Fibroblast of lung (primary cell): ENCODE measurements around the gene NRXN2.

Experiments used
- CTCF ChIP-seq, 2 donors: IDR thresholded peaks in 1 of 2; conservative IDR thresholded peaks in 1 of 2; 1 replicate in 1 of 2; 2 replicates in 1 of 2; pipeline ENCODE4 v1.5.1; 2011 to 2012; ENCODE audit warnings: low read length in 2 of 2, control low read depth in 1 of 2, inconsistent platforms in 1 of 2, low read depth in 1 of 2, mild to moderate bottlenecking in 1 of 2
- EZH2 ChIP-seq: IDR thresholded peaks from 2 replicates; pipeline ENCODE4 v1.5.1; 2012; ENCODE audit warnings: low read length, control low read depth, mild to moderate bottlenecking; ENCODE audit errors: missing control alignments

GRCh38 chr11:64637334-64638017 lies 85.5 kb downstream of the NRXN2 start:
- TF ChIP-seq CTCF (conservative IDR thresholded peaks at IDR 0.05 in 1 of 2, IDR thresholded peaks at IDR 0.05 in 1 of 2; ENCODE audit: low read depth in 1 of 2, low read length in 2 of 2) (no peak), EZH2 (no peak)
